NCI-H2196 treated with DMSO at 0.1 percent for 48 hours (cell line): ENCODE measurements around the gene PARL.

Experiments used
- DNase-seq: peaks from one replicate; lab custom pipeline; 2025; ENCODE audit not compliant: unreplicated experiment; lab: John Stamatoyannopoulos, UW

The PARL gene

DNA sequence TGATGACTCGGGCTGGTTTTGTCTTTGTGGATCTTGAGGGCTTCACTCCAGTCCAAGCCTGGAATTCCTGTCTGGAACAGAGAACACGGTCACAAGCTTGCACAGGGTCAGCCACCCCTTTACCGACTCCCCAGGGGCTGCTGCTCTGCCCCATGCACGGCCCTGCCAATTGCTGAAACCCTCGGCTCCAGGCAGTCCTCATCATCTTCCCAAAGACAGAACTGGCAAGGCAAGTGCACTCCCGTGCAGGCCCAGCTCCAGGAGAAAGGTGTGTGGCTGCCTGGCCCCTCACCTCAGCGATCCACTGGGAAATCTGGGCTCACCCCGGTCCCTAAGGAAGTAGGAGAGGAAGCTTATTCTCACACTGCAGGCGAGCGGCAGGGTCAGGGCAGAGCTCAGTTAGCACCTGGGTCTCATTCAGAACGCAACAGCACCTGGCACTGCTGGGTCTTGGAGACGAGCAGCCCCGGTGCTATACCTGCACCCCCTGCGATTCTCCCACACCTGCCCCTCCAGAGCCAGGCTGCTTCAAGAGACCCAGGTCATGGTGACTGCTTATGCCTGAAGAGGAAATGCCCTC lies 66.5 kb downstream of the PARL start:
- no peak for DNase-seq

DNA sequence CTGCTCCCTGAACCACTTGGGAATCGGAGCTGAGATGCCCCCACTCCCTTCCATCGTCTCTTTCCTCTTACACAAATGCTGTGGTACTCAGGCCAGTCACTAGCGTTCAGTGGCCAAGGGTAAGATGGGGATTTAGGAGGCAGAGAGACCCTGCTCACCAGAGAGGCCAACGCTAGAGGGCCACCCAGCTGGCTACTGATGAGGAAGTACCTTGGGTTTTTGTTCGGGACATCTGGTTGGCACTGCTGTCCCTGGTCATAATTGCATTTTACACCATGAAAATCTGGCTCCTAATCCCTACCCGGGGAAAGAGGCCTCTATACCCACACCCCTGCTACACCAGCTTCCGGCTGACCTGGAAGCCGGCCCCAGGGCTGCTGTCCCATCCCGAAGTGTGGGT lies 67.0 kb downstream of the PARL start:
- DNase-seq, result no peak

DNA sequence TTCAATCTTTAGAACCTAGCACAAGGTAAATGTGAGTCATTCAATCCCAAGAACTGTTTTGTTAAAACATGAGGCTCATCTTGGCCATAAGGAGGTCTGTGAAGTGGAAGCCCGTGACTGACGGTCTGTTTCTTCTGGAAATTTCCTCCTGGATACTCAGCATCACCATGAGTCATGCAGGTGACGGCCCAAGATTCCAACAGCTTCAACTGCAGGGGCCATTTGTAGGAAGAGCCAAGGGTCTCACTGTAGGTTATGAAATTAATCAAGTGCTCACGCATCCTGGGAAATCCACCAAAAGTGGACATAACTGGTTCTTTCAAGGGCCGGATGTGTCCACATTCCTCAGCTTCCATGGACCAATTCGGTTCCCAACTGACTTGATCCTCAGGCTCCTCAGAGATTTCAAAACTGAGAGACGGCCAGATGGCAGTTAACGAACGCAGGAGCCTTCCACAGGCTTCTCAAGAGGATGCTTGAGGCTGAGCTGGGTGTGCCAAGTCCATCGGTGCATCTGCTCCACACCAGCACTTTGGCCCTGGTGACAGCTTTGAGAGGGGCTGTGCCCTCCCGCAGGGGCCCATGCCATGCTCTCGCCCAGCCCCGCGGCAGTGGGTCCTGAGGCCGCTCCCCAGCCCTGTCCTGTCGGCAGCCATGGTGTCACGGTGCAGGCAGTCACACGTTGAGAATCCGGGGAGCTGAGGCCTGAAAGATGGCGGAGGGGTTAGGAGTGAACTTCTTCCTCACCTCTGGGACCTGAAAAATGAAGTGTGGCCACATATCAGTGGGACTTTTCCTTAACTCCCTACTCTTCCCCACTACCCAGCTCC lies 67.8 kb downstream of the PARL start:
- no peak for DNase-seq

DNA sequence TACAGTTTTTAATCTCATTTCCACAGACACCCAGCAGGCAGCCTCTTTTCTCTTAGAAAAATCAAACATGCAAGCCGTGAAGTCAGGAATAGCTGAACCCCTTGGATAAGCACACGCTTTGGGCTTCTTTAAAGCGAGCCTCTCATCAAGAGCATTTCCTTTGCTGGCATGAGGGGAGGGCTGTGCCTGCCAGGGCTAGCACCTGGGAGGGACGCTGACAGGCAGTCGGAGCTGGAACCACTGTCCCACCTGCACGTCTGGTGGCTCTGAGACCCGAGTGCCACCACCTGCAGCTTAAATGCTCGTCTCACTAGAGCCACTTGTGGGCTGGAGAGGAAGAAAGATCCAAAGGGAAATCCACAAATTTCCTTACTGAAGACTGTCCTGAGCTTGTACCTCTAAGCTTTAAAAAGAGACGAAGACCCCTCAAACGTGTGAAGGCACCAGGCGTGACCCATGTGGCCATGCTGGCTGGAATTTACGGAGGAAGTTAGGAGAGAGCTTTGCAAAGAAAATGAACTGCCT lies 68.7 kb downstream of the PARL start:
- DNase-seq, result no peak

DNA sequence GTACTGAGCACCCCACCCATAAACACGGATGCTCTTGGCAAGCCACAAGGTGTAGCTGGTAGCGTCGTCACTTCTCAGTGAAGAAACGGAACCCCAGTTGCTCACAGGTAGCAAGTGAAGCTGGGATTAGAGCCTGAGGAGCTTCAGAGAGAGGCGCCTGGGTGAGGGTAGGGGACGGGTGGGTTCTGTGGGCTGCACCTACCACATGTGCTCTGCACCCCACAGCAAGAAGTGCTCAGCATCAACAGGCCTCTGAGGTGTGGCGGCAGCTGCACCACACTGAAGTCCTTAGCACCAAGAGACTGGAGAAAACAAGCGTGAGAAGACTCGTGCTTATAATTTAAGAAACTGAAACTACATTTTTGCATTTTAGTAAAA lies 69.1 kb downstream of the PARL start:
- DNase-seq, result no peak

DNA sequence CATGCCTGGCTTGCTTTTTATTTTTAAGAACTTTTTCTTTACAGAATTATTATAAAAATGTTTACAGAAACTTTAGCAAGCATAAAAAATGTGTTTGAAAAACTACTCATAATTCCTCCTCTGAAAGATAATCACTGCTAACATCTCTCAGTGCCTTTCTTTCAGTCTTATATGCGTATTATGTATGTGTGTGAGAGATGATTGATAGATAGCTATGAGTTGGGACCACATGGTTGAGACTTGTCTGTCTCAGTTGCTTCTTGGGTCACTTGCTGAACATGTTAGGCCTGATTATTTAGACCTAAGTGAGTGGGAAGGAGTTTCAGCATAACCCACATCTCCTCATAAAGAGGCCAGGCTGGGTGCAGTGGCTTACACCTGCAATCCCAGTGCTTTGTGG lies 70.4 kb downstream of the PARL start:
- no peak for DNase-seq

DNA sequence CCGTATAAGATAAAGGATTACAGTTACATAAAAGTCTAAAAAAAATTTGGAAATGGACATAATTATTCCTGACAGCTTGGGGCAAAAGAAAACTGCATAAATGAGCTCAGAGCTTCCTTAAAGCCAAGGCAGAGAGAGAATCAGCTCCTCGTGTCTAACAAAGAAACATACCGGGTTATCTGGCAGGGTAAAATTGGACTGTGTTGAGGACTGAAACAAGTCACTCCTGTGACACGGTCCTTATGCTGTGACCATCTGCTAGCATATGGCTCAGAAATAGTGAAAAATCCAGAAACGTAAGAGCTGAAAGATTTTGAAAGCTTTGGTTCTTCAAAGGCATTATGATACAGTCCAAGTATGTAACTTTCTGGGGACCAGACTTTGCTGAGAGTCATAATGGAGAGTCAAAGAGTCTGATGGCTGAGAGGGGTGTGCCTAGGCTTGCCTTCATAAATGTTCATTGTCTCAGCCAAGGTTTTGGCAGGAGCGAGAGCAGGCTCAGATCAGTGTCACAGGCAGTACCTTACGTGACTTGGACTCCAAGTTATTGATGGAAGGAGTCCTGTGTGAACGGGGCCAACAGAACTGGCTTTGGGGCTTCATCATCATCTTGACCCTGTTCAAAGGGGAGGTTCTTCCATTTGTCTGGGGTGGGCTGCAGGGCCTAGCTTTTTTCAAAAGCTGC lies 71.8 kb downstream of the PARL start:
- DNase-seq, result peak; percentile 28

DNA sequence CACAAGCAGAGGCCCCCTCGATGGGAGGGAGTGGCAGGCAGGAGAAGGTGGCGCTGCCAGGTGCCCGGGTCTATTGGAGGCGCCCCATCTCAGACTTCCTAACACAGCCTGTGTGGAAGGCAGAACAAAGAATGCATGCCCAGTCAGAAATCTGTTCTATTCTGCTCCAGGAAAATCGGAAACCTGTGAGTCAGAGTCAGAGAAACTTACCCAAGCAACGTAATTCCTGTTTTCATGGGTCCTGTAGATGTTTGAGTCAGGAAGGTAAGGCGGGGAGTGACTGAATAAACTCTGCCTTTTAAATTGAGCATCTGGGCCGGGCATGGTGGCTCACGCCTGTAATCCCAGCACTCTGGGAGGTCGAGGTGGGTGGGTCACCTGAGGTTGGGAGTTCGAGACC lies 73.0 kb downstream of the PARL start:
- no peak for DNase-seq

DNA sequence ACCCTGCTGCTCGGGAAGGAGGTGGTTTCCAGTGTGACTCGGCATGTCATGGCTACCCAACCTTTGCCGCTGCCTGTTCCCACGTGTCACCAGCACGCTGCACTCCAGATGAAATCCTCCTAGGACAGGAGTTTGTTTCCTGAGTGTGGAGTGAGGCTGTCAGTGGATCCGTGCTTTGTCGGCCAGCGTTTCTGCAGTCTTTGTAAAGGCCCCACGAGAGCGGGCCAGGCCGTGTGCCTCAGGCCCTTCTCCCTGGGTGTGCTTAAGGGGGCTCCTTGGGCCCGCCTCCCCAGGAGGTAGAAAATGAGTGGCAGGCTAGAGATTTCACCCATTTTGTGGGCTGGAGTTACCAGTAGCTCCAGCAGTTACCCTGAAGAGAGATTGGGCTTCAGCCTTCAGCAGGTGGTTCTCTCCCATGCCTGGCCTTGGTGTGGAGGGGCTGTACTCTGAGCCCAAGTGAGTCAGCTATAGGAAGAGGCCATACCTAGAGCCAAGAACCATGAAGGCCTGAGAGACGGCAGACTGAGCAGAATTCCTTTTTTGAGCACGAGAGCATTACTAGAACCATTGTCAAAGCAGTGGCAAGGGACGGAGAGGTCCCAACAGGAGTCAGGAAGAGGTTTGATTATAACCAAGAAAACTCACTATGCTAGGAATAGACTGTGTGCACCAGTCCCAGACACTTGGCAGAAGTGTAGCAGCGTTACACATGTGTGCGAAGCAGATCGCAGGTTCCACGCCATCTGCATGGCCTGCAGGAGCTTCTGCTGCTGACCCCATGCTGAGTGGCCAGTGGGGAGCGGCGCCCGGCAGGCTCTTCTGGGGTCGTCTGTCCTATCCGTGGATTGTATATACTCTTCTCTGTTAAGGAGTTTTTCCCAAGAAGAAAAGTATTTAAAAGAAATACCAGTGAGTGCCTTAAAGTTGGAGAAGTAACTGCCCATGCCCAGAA lies 73.8 kb downstream of the PARL start:
- DNase-seq, result no peak

DNA sequence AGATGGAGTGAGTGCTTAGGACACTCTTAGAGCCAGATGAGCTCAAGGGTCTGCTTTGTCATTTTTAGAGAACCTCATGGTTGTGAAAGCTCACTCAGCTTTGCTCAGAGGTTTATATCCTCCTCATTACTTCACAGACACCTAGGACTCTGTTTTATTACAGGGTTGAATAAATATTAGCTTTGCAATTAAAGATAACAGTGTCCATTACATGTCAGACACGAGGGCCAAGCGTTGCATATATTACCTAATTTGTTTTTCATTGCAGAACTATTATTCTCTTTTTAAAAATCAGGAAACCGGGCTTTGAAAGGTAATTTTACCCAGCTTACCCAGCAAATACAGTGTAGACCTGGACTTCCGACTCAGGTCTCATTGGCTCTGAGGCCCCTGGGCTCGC lies 75.4 kb downstream of the PARL start:
- peak; percentile 76 for DNase-seq

DNA sequence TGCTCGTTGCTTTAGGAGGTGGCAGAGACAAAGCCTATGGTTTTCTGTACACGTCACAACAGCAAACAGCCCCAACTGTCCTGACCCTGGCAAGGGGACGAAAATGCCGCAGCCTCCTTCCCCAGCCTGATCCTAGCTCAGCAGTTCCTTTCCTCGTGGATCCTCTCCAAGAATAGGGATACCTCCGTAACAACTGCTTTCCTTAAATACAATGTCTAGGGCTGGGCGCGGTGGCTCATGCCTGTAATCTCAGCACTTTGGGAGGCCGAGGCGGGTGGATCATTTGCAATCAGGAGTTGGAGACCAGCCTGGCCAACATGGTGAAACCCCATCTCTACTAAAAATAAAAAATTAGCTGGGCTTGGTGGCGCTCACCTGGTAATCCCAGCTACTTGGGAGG lies 76.3 kb downstream of the PARL start:
- DNase-seq, result no peak

DNA sequence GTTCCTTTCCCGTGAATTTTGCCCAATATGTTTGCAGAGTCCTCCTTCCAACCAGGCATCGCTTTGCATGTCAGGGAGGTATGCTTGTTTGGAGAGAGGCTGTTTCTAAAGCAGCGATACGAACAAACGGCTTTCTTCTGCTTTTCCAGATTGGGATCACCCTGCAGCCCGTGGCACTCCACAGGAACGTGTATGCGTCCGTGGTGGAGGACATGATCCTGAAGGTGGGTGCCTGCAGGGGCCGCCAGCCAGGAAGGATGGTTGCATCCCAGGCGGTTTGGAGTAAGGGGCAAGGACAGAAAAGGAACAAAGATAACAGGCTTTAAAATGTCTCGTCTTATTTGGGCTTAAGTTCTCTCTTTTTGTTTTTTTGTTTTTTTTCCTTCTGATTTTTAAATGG lies 76.8 kb downstream of the PARL start:
- DNase-seq, result no peak

DNA sequence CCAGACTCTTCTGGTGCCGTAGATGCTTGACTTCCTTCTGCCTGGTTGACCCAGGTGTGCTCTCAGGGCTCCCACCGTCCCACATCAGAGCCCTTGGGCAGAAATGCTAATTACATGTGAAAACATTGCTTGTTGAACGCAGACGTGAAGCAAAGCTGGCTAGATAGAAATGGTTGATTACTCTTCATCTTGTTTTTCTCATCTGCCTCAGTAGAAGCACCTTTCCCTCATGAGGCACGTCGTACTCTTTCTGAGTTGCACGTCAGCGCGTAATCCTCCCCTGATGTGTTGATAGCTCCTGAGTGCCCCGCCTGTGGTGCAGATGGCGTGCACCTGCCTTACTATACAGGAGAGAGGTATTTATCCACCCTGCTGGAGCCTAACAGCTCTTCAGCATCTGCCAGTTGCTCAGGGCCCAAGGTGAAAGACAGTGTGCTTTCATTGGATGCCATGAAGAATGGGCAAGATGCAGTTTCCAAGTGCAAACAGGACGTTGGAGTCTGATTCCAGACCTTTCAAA lies 77.4 kb downstream of the PARL start:
- peak; percentile 68 for DNase-seq

DNA sequence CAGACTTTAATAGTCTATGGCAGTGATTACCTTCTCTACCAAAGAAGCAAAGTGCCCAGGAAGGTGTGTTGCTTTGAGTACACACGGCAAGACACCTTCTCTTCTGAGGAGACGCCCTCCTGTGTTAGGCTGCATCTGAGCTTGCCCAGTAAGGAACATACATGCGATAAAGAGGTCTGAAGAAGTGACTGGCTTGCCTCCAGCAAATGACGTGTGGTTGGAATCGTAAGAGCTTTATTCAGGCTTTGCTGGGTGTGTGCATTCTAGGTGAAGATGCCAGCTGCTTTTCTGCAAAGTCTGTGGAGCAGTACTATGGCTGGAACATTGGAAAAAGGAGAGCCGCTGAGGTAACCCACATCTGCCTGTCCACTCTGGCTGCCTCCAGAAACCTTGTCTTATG lies 81.7 kb downstream of the PARL start:
- peak; percentile 45 for DNase-seq

DNA sequence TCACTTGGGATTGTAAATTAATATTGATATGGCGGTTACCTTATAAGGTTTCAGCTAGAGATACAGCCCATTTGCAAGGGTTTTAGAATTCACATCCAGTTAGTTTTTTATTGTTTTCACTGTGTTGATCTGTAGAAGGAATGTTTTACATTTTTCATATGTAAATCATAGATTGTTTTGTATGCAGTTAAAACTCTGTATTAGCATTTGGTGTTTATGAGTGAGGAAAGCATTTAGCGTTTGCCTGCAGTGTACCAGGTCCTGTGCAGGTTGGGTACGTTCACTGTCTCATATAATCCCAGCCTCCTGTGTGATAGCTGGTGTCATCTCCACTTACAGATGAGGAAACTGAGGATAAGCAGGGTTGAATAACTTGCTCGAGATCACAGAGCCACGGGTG lies 83.1 kb downstream of the PARL start:
- DNase-seq, result no peak

DNA sequence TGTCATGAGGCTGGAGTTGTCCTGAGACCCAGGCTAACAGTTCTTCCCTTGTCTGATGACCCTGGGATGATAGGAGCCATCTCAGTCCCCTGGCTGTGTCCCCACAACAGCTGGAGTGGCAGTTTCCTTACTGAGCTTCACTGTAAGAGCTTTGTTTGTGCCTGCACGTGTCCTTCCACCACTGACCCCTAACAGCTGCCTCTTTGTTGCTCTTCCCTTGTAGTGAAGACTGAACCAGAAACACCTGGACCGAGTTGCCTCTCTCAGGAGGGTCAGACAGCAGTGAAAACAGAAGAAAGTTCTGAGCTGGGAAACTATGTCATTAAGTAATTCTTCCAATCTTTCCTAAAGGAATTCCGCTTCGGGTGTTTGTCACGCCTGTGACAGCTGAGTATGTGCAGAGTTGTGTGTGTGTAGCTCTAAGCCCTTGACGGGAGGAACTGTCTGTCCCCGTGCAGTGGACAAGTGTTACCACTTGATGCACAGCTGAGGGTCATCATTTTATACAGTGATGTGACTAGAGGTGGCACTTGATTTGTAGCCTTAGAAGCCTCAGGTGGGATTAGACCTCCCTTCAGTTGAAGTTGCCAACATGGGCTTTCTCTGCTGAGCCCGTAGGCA lies 84.3 kb downstream of the PARL start:
- no peak for DNase-seq

DNA sequence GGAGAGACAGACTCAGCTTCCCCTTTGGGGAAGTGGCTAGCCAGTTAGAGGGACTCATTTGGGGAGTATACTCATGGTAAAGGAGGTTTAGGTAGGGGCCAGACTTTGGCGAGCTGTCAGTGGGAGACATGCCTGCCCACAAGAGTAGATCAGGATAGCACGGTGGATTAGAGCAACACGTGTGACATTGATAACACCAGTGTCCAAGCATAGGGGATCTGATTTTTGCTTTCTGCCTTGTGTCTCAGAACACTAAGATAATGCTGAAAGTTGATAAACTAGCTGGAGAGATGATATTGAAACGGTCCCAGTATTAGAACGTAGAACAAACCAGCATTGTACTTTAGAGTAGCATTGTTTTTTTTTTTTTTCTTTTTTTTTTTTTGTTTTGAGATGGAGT lies 85.2 kb downstream of the PARL start:
- DNase-seq, result no peak

DNA sequence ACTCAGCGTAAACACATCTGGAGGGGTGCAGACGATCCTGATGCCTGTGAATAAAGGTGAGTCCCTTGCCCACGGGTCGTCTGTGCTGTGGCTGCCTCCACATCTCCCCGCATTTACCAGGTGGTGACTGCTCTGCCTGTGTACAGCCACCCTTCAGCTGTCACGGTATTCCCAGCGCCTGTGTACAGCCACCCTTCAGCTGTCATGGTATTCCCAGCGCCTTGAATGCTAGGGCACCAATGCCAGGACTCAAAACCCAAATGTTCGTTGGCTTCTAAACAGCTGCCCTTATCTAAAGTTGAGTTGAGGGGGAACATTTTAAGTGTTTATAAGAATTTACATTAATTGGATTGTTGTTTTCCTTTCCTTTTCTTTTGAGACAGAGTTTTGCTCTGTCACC lies 86.7 kb downstream of the PARL start:
- DNase-seq, result no peak

DNA sequence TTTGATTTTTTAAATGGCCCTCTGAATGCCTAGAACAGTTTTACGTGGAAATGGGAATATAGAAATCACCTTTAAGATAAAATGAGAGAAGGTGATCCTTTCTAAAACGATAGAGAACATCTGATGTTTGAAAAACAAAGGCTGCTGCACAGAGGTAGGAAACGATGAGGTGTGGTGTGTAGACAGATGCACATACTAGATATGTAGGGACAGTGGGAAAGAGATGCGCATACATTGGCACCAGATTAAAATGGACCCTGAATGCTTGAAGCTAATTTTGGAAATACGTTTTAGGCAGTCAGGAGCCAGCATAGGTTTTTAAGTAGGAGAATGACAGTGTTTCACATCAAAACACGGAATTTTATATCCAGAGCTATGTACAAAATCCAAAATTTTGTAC lies 88.3 kb downstream of the PARL start:
- DNase-seq, result no peak

DNA sequence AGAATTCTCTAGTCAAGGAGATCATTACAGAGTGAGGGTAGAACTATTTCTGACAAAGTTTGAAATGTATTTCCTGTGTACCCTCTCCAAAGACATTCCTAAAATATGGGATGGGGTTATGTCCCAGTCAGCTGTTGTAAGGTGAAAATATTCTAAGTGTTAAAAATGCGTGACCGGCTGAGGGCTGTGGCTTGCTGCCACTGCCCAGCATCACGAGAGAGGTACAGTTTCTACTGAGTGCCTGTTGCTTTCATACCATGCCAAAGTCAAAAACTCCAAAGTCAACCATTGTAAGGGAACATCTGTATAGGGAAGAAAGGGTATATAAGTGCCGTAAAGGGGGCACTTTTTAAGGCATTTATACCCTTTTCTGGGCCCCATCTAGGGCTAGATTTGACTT lies 90.2 kb downstream of the PARL start:
- DNase-seq, result no peak
